K562 (cell line): Measurements from ENCODE around the gene LRP2BP. TPM values are rescaled to one million over a fixed set of nuclear protein-coding genes. Genes with fewer than 3 reads are reported as not detected.
A peak's percentile ranks its signal among the peaks of the same experiment; 100 is the strongest.

Experiments used
- FOXA3 ChIP-seq, 2 experiments: fragments of 450-650 bp in 1 of 2; sonication (generic) in 1 of 2; formaldehyde crosslinking; IDR thresholded peaks in 1 of 2; conservative IDR thresholded peaks in 1 of 2; 2 replicates each; pipeline versions ENCODE4 v1.4.0 to v1.8.0; 2020 to 2022; ENCODE audit warnings: mild to moderate bottlenecking in 2 of 2, missing genetic modification reagents in 1 of 2
- HMG20A ChIP-seq: fragments of 450-650 bp; formaldehyde crosslinking; conservative IDR thresholded peaks from 2 replicates; pipeline ENCODE4 v1.4.0; 2020; ENCODE audit warnings: mild to moderate bottlenecking, mixed read lengths
- MNT ChIP-seq, 2 experiments: fragments of 450-650 bp; conservative IDR thresholded peaks; 2 replicates each; pipeline ENCODE4 v1.6.1; 2017; ENCODE audit warnings: mild to moderate bottlenecking in 2 of 2, moderate library complexity in 2 of 2
- REST ChIP-seq, 2 experiments: fragments of 450-650 bp; formaldehyde crosslinking in 1 of 2; IDR thresholded peaks; 2 replicates each; pipeline versions ENCODE4 v1.4.0 to v1.6.1; 2014 to 2020; ENCODE audit warnings: mild to moderate bottlenecking in 2 of 2, borderline replicate concordance in 1 of 2, low read depth in 1 of 2
- RREB1 ChIP-seq: fragments of 250-450 bp; sonication (Bioruptor Pico); IDR thresholded peaks from 2 replicates; pipeline ENCODE4 v1.4.0; 2020
- SIRT6 ChIP-seq: IDR thresholded peaks from one replicate; pipeline ENCODE4 v1.6.1; 2012; ENCODE audit warnings: low read depth, mild to moderate bottlenecking, control low read depth, inconsistent platforms, low read length, moderate library complexity
- SMC3 ChIP-seq: conservative IDR thresholded peaks from 2 replicates; pipeline ENCODE4 v1.6.1; 2011; ENCODE audit warnings: low read depth, low read length, improper control_type of control experiment; ENCODE audit not compliant: insufficient read depth
- TCF7L2 ChIP-seq: fragments of 150-350 bp; IDR thresholded peaks from 2 replicates; pipeline ENCODE4 v1.6.1; 2016; ENCODE audit warnings: low read depth, mild to moderate bottlenecking, low read length, moderate library complexity
- THAP7 ChIP-seq: fragments of 250-450 bp; sonication (Bioruptor Pico); IDR thresholded peaks from 2 replicates; pipeline ENCODE4 v1.5.0; 2021
- ZC3H11A ChIP-seq: IDR thresholded peaks from 2 replicates; pipeline ENCODE4 v1.6.1; 2012; ENCODE audit warnings: low read depth, low read length, improper control_type of control experiment
- polyA plus RNA-seq, 8 experiments: library from polyadenylated mRNA; depleted of rRNA in 4 of 8; stranded (reverse) in 5 of 8; unstranded in 3 of 8; fragments of >200 nt; fragmentation: Nextera tagmentation in 2 of 8; fragmentation: Illumina TruSeq in 1 of 8; extraction: Ambion mirVana in 2 of 8; extraction: Trizol in 1 of 8; gene quantifications; 2 replicates each; pipeline versions ENCODE4 v1.2.1 to v1.2.3, GENCODE V29; 2011 to 2014; ENCODE audit warnings: inconsistent platforms in 1 of 8, missing spikeins in 1 of 8
- total RNA-seq, 7 experiments: library from RNA; depleted of rRNA in 6 of 7; stranded (reverse); fragments of >200 nt in 6 of 7; fragmentation: Illumina TruSeq in 2 of 7; extraction: Trizol in 2 of 7; gene quantifications; 2 replicates each; pipeline versions ENCODE4 v1.2.1 to v1.2.3, GENCODE V29; 2011 to 2021; ENCODE audit warnings: low replicate concordance in 1 of 7

The LRP2BP gene
- total and polyA plus RNA-seq, 9 of the 15 experiments (the other 6 are each of a cell fraction or from before 2014, with no cell fraction given) = 0.42 to 2.1 (median 0.62) TPM

- TF ChIP-seq MNT (conservative IDR thresholded peaks at IDR 0.05) (peak in 1 of 2 experiments; percentile 94; a peak in 3 of 4 replicates), THAP7 (CRISPR knock-in tag) (no peak), TCF7L2 (no peak), REST (IDR thresholded peaks at IDR 0.05; ENCODE audit: borderline replicate concordance) (peak; percentile 25), REST (CRISPR knock-in tag; IDR thresholded peaks at IDR 0.05; ENCODE audit: low read depth) (no peak), RREB1 (CRISPR knock-in tag) (no peak), SIRT6 (no peak), SMC3 (no peak), FOXA3 (CRISPR knock-in tag; conservative IDR thresholded peaks at IDR 0.05 in 1 of 2, IDR thresholded peaks at IDR 0.05 in 1 of 2) (no peak), HMG20A (CRISPR knock-in tag) (no peak), ZC3H11A (no peak)
Measured at GRCh38 chr4:185396724-185397385, 1.1 kb upstream of the LRP2BP start, which contains the start of gene ANKRD37 (continued).
